Measurements from ENCODE around the gene WDR18.

Gene WDR18, protein sequence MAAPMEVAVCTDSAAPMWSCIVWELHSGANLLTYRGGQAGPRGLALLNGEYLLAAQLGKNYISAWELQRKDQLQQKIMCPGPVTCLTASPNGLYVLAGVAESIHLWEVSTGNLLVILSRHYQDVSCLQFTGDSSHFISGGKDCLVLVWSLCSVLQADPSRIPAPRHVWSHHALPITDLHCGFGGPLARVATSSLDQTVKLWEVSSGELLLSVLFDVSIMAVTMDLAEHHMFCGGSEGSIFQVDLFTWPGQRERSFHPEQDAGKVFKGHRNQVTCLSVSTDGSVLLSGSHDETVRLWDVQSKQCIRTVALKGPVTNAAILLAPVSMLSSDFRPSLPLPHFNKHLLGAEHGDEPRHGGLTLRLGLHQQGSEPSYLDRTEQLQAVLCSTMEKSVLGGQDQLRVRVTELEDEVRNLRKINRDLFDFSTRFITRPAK

DNA sequence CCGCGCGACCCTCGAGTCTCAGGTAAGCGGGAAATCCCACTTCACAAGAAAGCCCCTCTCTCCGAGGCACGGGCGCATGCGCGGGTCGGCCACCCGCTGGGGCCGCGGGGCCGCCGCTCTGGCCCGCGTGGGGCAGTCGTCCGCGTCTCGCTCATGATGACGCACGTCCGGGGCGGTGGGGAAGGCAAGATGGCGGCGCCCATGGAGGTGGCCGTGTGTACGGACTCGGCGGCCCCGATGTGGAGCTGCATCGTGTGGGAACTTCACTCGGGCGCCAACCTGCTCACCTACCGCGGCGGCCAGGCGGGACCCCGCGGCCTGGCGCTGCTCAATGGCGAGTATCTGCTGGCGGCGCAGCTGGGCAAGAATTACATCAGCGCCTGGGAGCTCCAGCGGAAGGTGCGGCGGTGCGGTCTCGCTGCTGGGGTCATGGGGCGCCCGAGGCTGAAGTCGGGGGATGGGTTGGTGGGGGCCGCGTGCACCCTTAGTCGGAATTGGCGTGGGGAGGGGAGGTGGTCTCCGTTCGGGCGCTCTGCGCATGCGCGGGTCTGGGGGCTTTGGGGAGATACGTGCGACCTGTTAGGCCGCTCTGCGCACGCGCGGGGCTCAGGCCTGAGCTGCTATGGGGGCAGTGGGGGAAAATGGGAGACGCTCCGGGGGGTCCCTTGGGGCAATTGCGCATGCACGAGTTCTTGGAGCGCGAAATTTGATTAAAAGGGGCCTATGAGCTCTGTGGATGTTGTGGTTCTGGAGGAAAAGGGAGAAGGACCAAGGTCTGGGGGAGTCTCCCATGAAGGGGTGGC is at the start of gene WDR18:
WDR18 (plus strand) TSS at position 181 of the 803 bp plus-strand sequence; CDS start at position 190, 9 bp downstream.
- DNase-seq (ENCODE audit: low read depth in 3 of 3) = peak; percentile 82 to 91 (median 87)

- DNase-seq (ENCODE audit: low read depth in 3 of 3) = no peak
These were observed 49.2 kb upstream of the WDR18 start for GRCh38 chr19:934865-935479.

- DNase-seq (ENCODE audit: low read depth in 3 of 3) = no peak
These were observed 48.0 kb upstream of the WDR18 start for GRCh38 chr19:936175-936546.

DNA sequence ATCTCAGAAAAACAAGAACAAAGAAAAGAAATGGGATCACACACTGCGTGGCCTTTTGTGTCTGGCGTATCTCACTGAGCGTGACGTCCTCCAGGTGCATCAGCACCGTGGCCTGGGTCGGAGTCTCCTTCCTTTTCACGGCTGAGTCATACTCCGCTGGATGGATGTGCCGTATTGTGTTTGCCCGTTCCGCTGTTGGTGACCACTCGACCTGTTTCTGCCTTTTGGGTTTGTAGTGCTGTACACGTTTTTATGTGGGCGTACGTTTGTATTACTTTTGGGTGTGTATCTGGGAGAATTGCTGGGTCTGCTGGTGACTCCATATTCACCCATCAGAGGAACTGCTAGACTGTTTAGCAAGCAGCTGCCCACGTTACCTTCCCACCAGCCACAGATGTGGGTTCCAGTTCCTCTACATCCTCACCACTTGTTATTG is 46.9 kb upstream of the WDR18 start:
- no peak for DNase-seq (ENCODE audit: low read depth in 3 of 3)

- no peak for DNase-seq (ENCODE audit: low read depth in 3 of 3)
These were observed 45.8 kb upstream of the WDR18 start for GRCh38 chr19:938233-938923.

DNA sequence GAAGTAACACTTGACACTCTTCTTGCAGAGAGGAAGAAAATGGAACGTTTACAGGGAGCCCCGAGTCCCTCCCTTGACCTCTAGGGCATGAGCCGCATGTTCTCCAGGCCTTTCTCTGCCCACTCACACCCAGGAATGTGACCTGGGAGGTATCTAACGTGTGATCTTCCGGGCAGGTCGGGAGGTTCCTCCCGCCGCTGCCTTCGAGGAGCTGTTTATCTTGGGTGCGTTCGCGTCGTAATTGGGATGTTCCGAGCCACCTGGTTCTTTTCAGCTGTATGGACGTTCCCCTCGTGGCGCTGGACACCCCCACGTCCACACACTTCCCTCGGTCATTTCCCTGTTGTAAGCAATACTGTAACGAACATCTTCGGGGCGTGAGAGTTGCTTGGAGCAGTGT is 44.7 kb upstream of the WDR18 start:
- no peak for DNase-seq (ENCODE audit: low read depth in 3 of 3)

DNA sequence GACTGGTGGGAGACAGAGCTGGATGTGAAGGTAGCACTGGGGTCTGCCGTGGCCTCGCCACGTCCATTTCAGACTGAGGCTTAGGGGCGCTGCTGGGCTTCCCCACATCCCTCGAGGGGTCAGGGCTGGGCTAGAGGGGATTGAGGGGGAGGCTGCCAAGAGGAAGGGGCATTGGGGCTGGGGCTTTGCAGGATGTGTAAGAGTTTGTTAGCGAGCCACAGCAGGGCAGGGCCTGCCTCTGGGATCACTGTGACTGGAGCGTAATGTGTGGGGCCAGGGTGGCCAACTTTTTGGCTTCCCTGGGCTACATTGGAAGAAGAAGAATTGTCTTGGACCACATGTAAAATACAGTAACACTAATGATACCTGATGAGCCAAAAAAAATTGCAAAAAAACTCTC is 44.2 kb upstream of the WDR18 start:
- DNase-seq (ENCODE audit: low read depth in 3 of 3) = no peak

DNA sequence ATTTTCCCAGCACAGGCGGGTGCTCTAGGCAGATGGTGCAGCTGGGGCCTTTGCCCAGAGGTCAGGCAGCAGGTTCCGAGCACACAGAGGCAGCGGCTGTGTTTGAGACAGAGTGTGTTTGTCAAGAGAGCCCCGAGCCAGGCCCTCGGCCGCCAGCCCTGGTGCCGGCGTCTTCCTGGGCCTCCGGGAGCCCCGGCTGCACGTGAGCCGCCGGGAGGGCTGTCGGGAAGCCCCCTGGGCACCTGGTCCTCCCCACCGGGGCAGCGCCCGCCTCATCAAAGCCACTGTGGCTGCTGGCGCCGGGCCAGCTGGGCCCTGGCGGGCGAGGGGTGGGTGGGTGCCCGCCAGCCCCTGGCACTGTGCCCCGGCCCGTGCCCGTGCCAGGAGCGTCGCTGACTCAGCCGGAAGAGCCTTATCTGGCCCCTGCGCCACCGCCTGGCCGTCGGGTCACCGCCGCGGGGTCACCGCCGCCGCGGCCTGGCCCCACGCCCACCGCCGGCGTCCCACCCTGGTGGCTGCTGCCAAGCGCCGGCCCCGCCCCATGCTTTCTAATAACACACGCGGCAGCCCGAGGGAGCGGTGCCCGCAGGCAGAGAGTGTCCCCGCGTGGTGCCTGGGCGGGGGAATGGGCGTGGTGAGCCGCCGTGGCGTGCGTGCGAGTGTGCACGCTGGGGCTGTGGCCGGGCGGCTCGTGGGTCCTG is 43.4 kb upstream of the WDR18 start:
- peak in 1 of 3 donors; percentile 47 for DNase-seq (ENCODE audit: low read depth in 3 of 3)

DNA sequence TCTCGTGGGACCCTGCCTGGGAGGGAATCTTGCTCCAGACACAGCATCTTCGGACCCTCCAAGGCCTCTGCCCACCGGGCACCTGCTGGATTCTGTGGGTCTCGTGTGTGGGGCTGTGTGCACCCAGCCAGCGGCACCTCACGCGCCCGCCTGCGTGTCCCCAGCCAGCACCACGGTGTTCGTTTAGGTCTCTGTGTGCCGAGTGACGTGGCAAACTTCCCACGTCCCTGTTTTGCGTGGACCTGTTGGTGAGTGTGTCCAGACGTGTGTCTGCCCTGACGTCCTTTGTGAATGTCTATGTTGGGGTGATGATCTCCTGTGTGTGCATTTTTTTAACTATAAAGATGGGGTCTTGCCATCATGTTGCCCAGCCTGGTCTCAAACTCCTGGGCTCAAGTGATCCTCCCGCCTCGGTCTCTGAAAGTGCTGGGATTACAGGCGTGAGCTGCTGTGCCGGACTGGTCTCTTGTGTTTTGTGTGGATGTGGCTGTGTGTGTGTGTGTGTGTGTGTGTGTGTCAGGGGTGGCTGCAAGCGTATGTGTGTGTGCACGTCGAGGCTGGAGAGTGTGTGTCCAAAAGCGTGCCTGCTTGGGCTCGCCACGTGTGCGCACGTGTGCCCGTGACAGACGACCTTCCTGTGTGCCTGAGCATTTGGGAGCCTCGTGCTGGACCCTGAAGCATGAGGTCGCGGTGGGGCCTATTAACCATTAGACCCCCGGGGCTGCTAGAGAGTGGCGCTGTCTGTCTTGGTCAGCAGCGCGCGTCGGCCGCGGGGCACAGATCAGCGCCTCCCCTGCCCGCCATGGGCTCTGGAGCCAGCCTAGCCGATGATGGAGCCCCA is 42.6 kb upstream of the WDR18 start:
- DNase-seq (ENCODE audit: low read depth in 3 of 3) = no peak

GRCh38 chr19:942133-942645 is 42.0 kb upstream of the WDR18 start:
- no peak for DNase-seq (ENCODE audit: low read depth in 3 of 3)

DNA sequence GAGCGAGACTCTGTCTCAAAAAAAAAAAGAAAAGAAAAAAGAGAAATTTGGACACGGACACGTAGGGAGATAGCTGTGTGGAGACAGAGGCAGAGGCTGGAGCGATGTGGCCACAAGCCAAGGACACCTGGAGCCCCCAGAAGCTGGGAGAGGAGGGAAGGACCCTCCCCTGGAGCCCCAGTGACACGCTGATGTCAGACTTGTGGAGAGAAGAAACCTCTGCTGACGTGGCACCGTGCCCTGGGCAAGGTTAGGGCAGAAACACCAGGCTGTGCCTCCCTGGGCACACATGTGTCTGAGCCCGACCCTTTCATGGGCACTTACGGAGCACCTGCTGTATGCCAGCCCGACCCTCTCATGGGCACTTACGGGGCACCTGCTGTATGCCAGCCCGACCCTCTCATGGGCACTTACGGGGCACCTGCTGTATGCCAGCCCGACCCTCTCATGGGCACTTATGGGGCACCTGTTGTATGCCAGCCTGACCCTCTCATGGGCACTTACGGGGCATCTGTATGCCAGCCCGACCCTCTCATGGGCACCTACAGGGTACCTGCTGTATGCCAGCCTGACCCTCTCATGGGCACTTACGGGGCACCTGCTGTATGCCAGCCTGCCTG is 40.5 kb upstream of the WDR18 start:
- no peak for DNase-seq (ENCODE audit: low read depth in 3 of 3)

- DNase-seq (ENCODE audit: low read depth in 3 of 3) = no peak
These were observed 40.0 kb upstream of the WDR18 start for GRCh38 chr19:944171-944567.

- no peak for DNase-seq (ENCODE audit: low read depth in 3 of 3)
These were observed 39.4 kb upstream of the WDR18 start for GRCh38 chr19:944663-945241.

- no peak for DNase-seq (ENCODE audit: low read depth in 3 of 3)
These were observed 38.5 kb upstream of the WDR18 start for GRCh38 chr19:945401-946252.

DNA sequence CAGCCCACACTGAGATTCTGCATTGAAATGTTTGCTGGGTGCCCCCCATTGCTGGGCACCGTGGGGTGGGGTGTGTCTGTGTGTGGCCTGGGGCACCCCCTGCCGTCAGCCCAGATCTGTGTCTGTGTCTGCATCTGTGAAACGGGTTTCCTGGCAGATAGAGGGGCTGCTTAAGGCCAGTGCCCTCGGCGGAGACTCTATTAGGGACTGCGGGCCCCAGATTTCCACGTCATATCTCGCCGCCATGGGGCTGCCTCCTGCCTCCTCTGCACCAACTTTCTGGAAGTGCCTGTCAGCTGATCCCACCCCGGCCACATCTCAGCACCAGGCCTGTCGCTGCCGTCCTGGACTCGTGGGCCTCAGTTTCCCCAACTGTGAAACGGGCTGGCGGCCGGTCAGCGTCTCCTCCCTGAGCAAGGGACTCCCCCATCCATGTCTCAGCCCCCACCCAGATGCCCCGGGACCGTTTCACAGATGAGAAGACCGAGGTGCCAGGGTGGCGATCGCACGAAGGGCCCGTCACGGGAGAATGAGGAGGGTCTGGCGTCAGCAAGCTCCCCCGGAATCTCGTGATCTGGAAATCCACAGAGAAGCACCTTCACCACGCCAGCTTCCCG is 36.9 kb upstream of the WDR18 start:
- no peak for DNase-seq (ENCODE audit: low read depth in 3 of 3)

GRCh38 chr19:947707-948539 is 36.2 kb upstream of the WDR18 start:
- DNase-seq (ENCODE audit: low read depth in 3 of 3) = no peak
